ENCODE measurements around the gene ATRNL1. TPM values are rescaled to one million over a fixed set of nuclear protein-coding genes. Genes with fewer than 3 reads are reported as not detected.

Gene ATRNL1
- total RNA-seq, 2 experiments from 2014 or later, result 0.17 to 0.19 TPM

GRCh38 chr10:115572740-115573455 lies 479.7 kb downstream of the ATRNL1 start:
- CTCF ChIA-PET, result no interaction called here
- POLR2A ChIA-PET, result no interaction called here

GRCh38 chr10:115580239-115580638 lies 487.1 kb downstream of the ATRNL1 start:
- ChIA-PET CTCF (no interaction called here), POLR2A (no interaction called here)

- POLR2A ChIA-PET, result no interaction called here
- CTCF ChIA-PET, result no interaction called here
These were observed 499.9 kb downstream of the ATRNL1 start for GRCh38 chr10:115593060-115593459.

GRCh38 chr10:115604627-115605026 lies 511.5 kb downstream of the ATRNL1 start:
- CTCF ChIA-PET, result no interaction called here

GRCh38 chr10:115606086-115606485 lies 512.9 kb downstream of the ATRNL1 start:
- POLR2A ChIA-PET, result no interaction called here

More at GRCh38 chr10:115604627-115605026, 511.5 kb downstream of the ATRNL1 start:
- POLR2A ChIA-PET, result no interaction called here

GRCh38 chr10:115606741-115607140 lies 513.6 kb downstream of the ATRNL1 start:
- POLR2A ChIA-PET, result no interaction called here

More at GRCh38 chr10:115606086-115606485, 512.9 kb downstream of the ATRNL1 start:
- CTCF ChIA-PET, result no interaction called here

GRCh38 chr10:115624448-115624847 lies 531.3 kb downstream of the ATRNL1 start:
- ChIA-PET CTCF (no interaction called here), POLR2A (no interaction called here)

More at GRCh38 chr10:115606741-115607140, 513.6 kb downstream of the ATRNL1 start:
- CTCF ChIA-PET, result no interaction called here

GRCh38 chr10:115628616-115629015 lies 535.5 kb downstream of the ATRNL1 start:
- POLR2A ChIA-PET, result no interaction called here
- CTCF ChIA-PET, result no interaction called here

- CTCF ChIA-PET, result no interaction called here
- POLR2A ChIA-PET, result no interaction called here
These were observed 545.1 kb downstream of the ATRNL1 start for GRCh38 chr10:115638246-115638645.

GRCh38 chr10:115649217-115649616 lies 556.1 kb downstream of the ATRNL1 start:
- CTCF ChIA-PET, result no interaction called here
- POLR2A ChIA-PET, result no interaction called here

- ChIA-PET CTCF (no interaction called here), POLR2A (no interaction called here)
These were observed 560.3 kb downstream of the ATRNL1 start for GRCh38 chr10:115653473-115653872.

GRCh38 chr10:115654961-115655360 lies 561.8 kb downstream of the ATRNL1 start:
- CTCF ChIA-PET, result no interaction called here
- POLR2A ChIA-PET, result no interaction called here

- POLR2A ChIA-PET, result no interaction called here
- CTCF ChIA-PET, result no interaction called here
These were observed 564.1 kb downstream of the ATRNL1 start for GRCh38 chr10:115657161-115657860.

- CTCF ChIA-PET, result no interaction called here
- POLR2A ChIA-PET, result no interaction called here
These were observed 566.5 kb downstream of the ATRNL1 start for GRCh38 chr10:115659616-115660015.

- ChIA-PET CTCF (no interaction called here), POLR2A (no interaction called here)
These were observed 567.2 kb downstream of the ATRNL1 start for GRCh38 chr10:115660391-115660790.

GRCh38 chr10:115662422-115662821 lies 569.3 kb downstream of the ATRNL1 start:
- POLR2A ChIA-PET, result no interaction called here

GRCh38 chr10:115665549-115665948 lies 572.4 kb downstream of the ATRNL1 start:
- CTCF ChIA-PET, result no interaction called here

More at GRCh38 chr10:115662422-115662821, 569.3 kb downstream of the ATRNL1 start:
- CTCF ChIA-PET, result no interaction called here

GRCh38 chr10:115674496-115674895 lies 581.3 kb downstream of the ATRNL1 start:
- ChIA-PET POLR2A (no interaction called here), CTCF (no interaction called here)

More at GRCh38 chr10:115665549-115665948, 572.4 kb downstream of the ATRNL1 start:
- POLR2A ChIA-PET, result no interaction called here

GRCh38 chr10:115696747-115697146 lies 603.6 kb downstream of the ATRNL1 start:
- CTCF ChIA-PET, result no interaction called here
- POLR2A ChIA-PET, result no interaction called here

- ChIA-PET POLR2A (no interaction called here), CTCF (no interaction called here)
These were observed 612.9 kb downstream of the ATRNL1 start for GRCh38 chr10:115706026-115706425.

GRCh38 chr10:115706488-115707076 lies 613.4 kb downstream of the ATRNL1 start:
- ChIA-PET CTCF (no interaction called here), POLR2A (no interaction called here)

Measured in activated CD8-positive, alpha-beta memory T cell treated with anti-CD3 and anti-CD28 coated beads for 36 hours (primary cell).